Right lung (tissue), 5 donors: ENCODE measurements around the gene TAPT1. TPM values are rescaled to one million over a fixed set of nuclear protein-coding genes. Genes with fewer than 3 reads are reported as not detected.

Source experiments
- DNase-seq, 2 donors: peaks; one replicate each; pipeline ENCODE4 v3.0.0-alpha.2; 2013
- polyA plus RNA-seq, 5 donors: library from polyadenylated mRNA; unstranded; fragments of 120-200 nt; gene quantifications; one replicate each; pipeline versions ENCODE4 v1.2.1 to v1.2.3, GENCODE V29; 2013; ENCODE audit warnings: inconsistent platforms in 1 of 5, low replicate concordance in 1 of 5; ENCODE audit not compliant: insufficient read length in 5 of 5, insufficient read depth in 1 of 5

TAPT1 gene
- polyA plus RNA-seq, 5 donors = 37.2 to 60.3 (median 54.7) TPM

DNA sequence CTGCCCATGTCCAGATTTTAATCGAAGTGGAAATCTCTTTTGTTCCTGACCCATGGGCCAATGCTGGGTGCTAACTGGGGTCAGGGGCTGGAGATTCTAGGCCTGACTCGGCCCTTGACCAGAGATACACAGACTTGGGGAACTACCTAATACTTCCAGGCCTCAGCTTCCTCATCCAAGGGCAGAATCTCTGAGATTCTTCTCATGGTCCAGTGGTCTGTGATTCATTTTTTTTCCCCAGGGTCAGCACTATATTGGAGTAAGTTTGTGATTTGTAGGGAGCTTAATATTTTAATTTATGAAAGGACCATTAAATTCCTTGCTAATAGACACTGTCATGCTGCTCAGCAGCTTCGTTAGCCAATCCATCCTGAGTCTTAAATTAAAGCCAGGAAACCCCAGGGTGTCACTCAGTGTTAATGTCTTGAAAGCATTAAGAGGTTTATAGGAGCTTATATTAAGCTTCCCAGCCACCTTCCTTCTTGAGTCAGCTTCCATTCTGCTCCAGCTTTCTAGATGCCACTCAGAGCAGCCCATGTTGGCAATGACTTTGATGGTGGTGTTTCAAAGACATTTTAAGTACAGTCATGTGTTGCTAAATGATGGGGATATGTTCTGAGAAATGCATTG, 115.5 kb downstream of the TAPT1 start:
- DNase-seq = no peak

Other genes with a start within 250 kb of the TAPT1 start
- 10 to 100 TPM; 18.5 to 32.7 (median 23.7) TPM for gene PROM1, start 142.4 kb downstream of the TAPT1 start, polyA plus RNA-seq